GM21825 (cell line): ENCODE measurements around the gene CAPSL.
"Not testable (repeated sequence)": the region's sequence is repeated elsewhere in the genome, so short reads cannot be mapped to it uniquely, and the experiment has no call there.

Source experiments
- ATAC-seq: cut with Tn5 transposase; IDR thresholded peaks from one replicate; pipeline ENCODE4 v1.9.1; 2021; ENCODE audit warnings: mild to moderate bottlenecking, moderate library complexity; ENCODE audit not compliant: unreplicated experiment

The CAPSL gene

GRCh38 chr5:35938568-35939227 is at the start of gene CAPSL:
CAPSL (minus strand) TSS chr5:35938622; CDS start chr5:35921120, 17,502 bp downstream.
- no peak for ATAC-seq

GRCh38 chr5:35987776-35988175 is 49.4 kb upstream of the CAPSL start:
- no peak for ATAC-seq

- no peak for ATAC-seq
Observed at GRCh38 chr5:35979715-35980114, 41.3 kb upstream of the CAPSL start.

- ATAC-seq, result not testable (repeated sequence)
Observed at GRCh38 chr5:35976859-35977258, 38.4 kb upstream of the CAPSL start.

GRCh38 chr5:35974570-35974969 is 36.1 kb upstream of the CAPSL start:
- ATAC-seq, result no peak

GRCh38 chr5:35971878-35972210 is 33.4 kb upstream of the CAPSL start:
- no peak for ATAC-seq

- ATAC-seq, result no peak
Observed at GRCh38 chr5:35971186-35971877, 32.9 kb upstream of the CAPSL start.

GRCh38 chr5:35963381-35963843 is 25.0 kb upstream of the CAPSL start:
- ATAC-seq, result no peak

- no peak for ATAC-seq
Observed at GRCh38 chr5:35960328-35960727, 21.9 kb upstream of the CAPSL start.

- ATAC-seq, result no peak
Observed at GRCh38 chr5:35956429-35956828, 18.0 kb upstream of the CAPSL start.

- no peak for ATAC-seq
Observed at GRCh38 chr5:35954175-35954574, 15.8 kb upstream of the CAPSL start.

- no peak for ATAC-seq
Observed at GRCh38 chr5:35947085-35947484, 8.7 kb upstream of the CAPSL start.

GRCh38 chr5:35939639-35940038 is 1.2 kb upstream of the CAPSL start:
- no peak for ATAC-seq

- peak; percentile 56 for ATAC-seq
Observed at GRCh38 chr5:35926389-35927051, 11.9 kb downstream of the CAPSL start.

GRCh38 chr5:35924950-35925722 is 13.3 kb downstream of the CAPSL start:
- ATAC-seq, result peak; percentile 84

GRCh38 chr5:35924122-35924949 is 14.1 kb downstream of the CAPSL start:
- no peak for ATAC-seq

- ATAC-seq, result no peak
Observed at GRCh38 chr5:35922468-35922867, 16.0 kb downstream of the CAPSL start.

GRCh38 chr5:35921930-35922329 is 16.5 kb downstream of the CAPSL start:
- ATAC-seq, result no peak

- ATAC-seq, result no peak
Observed at GRCh38 chr5:35920890-35921289, 17.5 kb downstream of the CAPSL start.

GRCh38 chr5:35919191-35919590 is 19.2 kb downstream of the CAPSL start:
- ATAC-seq, result no peak
